Osteocyte (in vitro differentiated cells): ENCODE results near the gene RFC5. TPM values are rescaled to one million over a fixed set of nuclear protein-coding genes. Genes with fewer than 3 reads are reported as not detected.

Experiments
- DNase-seq: peaks from one replicate; pipeline ENCODE4 v3.0.0; 2021; ENCODE audit warnings: mixed read lengths; ENCODE audit not compliant: unreplicated experiment; ENCODE audit errors: extremely low spot score
- H3K27ac Mint-ChIP-seq: one replicate; pipeline ENCODE4 v1.8.0; 2021; ENCODE audit warnings: mild to moderate bottlenecking, mixed read lengths; ENCODE audit not compliant: unreplicated experiment
- H3K27me3 Mint-ChIP-seq: one replicate; pipeline ENCODE4 v1.8.0; 2021; ENCODE audit warnings: mixed read lengths; ENCODE audit not compliant: unreplicated experiment
- H3K36me3 Mint-ChIP-seq: one replicate; pipeline ENCODE4 v1.8.0; 2021; ENCODE audit warnings: mixed read lengths; ENCODE audit not compliant: unreplicated experiment
- H3K4me1 Mint-ChIP-seq: one replicate; pipeline ENCODE4 v1.8.0; 2021; ENCODE audit warnings: mixed read lengths; ENCODE audit not compliant: unreplicated experiment
- H3K4me3 Mint-ChIP-seq: one replicate; pipeline ENCODE4 v1.8.0; 2021; ENCODE audit warnings: mild to moderate bottlenecking, moderate library complexity, mixed read lengths; ENCODE audit not compliant: unreplicated experiment
- H3K9me3 Mint-ChIP-seq: one replicate; pipeline ENCODE4 v1.8.0; 2021; ENCODE audit warnings: mixed read lengths; ENCODE audit not compliant: unreplicated experiment
- CTCF ChIP-seq: fragments of 200-600 bp; sonication (generic); IDR thresholded peaks from 2 replicates; pipeline ENCODE4 v1.5.0; 2021; ENCODE audit warnings: antibody characterized with exemption, mild to moderate bottlenecking, moderate library complexity
- total RNA-seq: library from RNA; stranded (reverse); gene quantifications from 2 replicates; pipeline ENCODE4 v1.2.1, GENCODE V29; 2021

The RFC5 gene
- total RNA-seq, 1 donor from 2014 or later, result 13.2 TPM

GRCh38 chr12:118055865-118056773 lies 39.6 kb downstream of the RFC5 start:
- Mint-ChIP-seq H3K4me3 (no peak overlapping the region), H3K36me3 (peaks cover 9% of the 10 kb centered on the region), H3K27me3 (no peaks in the 10 kb centered on the region), H3K27ac (peak overlapping the region; percentile 59), H3K9me3 (no peaks in the 10 kb centered on the region), H3K4me1 (peaks cover 62% of the 10 kb centered on the region)
- TF ChIP-seq CTCF, result no peak
- no peak for DNase-seq

- H3K27me3 Mint-ChIP-seq, result no peaks in the 10 kb centered on the region
- H3K9me3 Mint-ChIP-seq, result no peaks in the 10 kb centered on the region
- no peak overlapping the region for H3K27ac Mint-ChIP-seq
These were observed 41.7 kb downstream of the RFC5 start for GRCh38 chr12:118058227-118058626.

GRCh38 chr12:118058881-118059280 lies 42.4 kb downstream of the RFC5 start:
- TF ChIP-seq CTCF, result no peak
- Mint-ChIP-seq H3K9me3 (no peaks in the 10 kb centered on the region), H3K36me3 (peaks cover 2% of the 10 kb centered on the region), H3K27me3 (no peaks in the 10 kb centered on the region), H3K4me1 (peaks cover 55% of the 10 kb centered on the region), H3K27ac (peak overlapping the region; percentile 92), H3K4me3 (no peak overlapping the region)
- DNase-seq, result no peak

More at GRCh38 chr12:118058227-118058626, 41.7 kb downstream of the RFC5 start:
- DNase-seq, result no peak
- Mint-ChIP-seq H3K36me3 (peaks cover 2% of the 10 kb centered on the region), H3K4me1 (peaks cover 55% of the 10 kb centered on the region), H3K4me3 (no peak overlapping the region)
- TF ChIP-seq CTCF, result no peak

- peak overlapping the region; percentile 81 for H3K4me3 Mint-ChIP-seq
- no peaks in the 10 kb centered on the region for H3K27me3 Mint-ChIP-seq
- DNase-seq, result no peak
- no peak for TF ChIP-seq CTCF
- H3K36me3 Mint-ChIP-seq, result peaks cover 2% of the 10 kb centered on the region
- H3K4me1 Mint-ChIP-seq, result peaks cover 61% of the 10 kb centered on the region
- no peaks in the 10 kb centered on the region for H3K9me3 Mint-ChIP-seq
- H3K27ac Mint-ChIP-seq, result peak overlapping the region; percentile 92
These were observed 43.1 kb downstream of the RFC5 start for GRCh38 chr12:118059341-118060191.
